Measurements from ENCODE around the gene KRTAP5-5. TPM values are rescaled to one million over a fixed set of nuclear protein-coding genes. Genes with fewer than 3 reads are reported as not detected.
"Not testable (repeated sequence)": the region's sequence is repeated elsewhere in the genome, so short reads cannot be mapped to it uniquely, and the experiment has no call there.

Gene KRTAP5-5
- not detected for total RNA-seq

DNA sequence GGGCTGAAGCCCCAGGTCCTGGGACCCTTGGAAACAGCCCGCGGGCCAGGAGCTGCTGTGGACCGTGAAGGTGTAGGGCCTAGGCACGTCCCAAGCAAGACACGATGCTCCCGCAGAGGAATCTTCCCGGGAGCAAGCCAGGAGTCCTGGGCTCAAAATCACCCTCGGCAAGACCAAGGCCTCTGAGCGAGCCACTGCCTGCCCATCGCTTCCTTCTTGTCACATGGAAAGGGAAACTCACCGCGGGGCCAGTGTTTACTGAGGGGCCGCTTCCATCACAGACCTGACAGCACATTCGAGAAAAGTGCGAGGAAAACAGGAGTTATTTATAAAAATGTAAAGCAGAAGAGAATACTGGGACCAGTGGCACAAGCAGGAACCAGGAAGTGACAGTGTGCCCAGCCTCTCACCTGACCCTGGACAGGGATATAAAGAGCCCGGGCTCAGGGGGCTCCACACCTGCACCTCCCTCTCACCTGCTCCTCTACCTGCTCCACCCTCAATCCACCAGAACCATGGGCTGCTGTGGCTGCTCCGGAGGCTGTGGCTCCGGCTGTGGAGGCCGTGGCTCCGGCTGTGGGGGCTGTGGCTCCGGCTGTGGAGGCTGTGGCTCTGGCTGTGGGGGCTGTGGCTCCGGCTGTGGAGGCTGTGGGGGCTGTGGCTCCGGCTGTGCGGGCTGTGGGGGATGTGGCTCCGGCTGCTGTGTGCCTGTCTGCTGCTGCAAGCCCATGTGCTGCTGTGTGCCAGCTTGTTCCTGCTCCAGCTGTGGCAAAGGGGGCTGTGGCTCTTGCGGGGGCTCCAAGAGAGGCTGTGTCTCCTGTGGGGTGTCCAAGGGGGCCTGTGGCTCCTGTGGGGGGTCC is at the start of gene KRTAP5-5:
TSS of gene KRTAP5-5 (plus strand) at position 450 of the 860 bp plus-strand sequence. CDS start at position 516, 66 bp downstream.
- intact Hi-C loops (cut with DNase I) = no loop called here
- ATAC-seq = no peak

GRCh38 chr11:1581976-1582375 is 47.6 kb upstream of the KRTAP5-5 start:
- intact Hi-C loops (cut with DNase I) = loop anchor here (10.0 kb wide), 1 partner anchor 377 kb away; no protein-coding TSS in a partner anchor
- no peak for ATAC-seq

More for the DNA sequence above, at the start of gene KRTAP5-5:
- DNase-seq (ENCODE audit: low spot score) = no peak

DNA sequence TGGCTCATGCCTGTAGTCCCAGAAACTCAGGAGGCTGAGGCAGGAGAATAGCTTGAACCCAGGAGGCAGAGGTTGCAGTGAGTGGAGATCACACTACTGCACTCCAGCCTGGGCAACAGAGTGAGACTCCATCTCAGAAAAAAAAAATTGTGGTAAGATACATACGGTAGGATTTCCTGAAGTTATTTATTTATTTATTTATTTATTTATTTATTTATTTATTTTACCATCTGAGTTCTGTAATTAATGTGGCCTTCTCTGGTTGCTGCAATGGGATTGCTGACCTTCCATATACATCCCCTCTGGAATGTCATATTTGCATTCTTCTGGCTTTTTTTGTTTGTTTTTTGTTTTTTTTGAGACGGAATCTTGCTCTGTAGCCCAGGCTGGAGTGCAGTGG is 46.7 kb upstream of the KRTAP5-5 start:
- intact Hi-C loops (cut with DNase I) = loop anchor here (10.0 kb wide), 1 partner anchor 378 kb away; no protein-coding TSS in a partner anchor
- not testable (repeated sequence) for DNase-seq (ENCODE audit: low spot score); ATAC-seq

More at GRCh38 chr11:1581976-1582375, 47.6 kb upstream of the KRTAP5-5 start:
- no peak for DNase-seq (ENCODE audit: low spot score)

GRCh38 chr11:1584661-1585370 is 44.8 kb upstream of the KRTAP5-5 start, which contains the start of gene KRTAP5-1:
Gene KRTAP5-1 (minus strand): TSS chr11:1585283. CDS start chr11:1585249, 34 bp downstream.
- intact Hi-C loops (cut with DNase I) = loop anchor here (10.0 kb wide), 1 partner anchor 380 kb away; no protein-coding TSS in a partner anchor
- DNase-seq (ENCODE audit: low spot score); ATAC-seq: not testable (repeated sequence)

GRCh38 chr11:1586699-1587098 is 42.9 kb upstream of the KRTAP5-5 start:
- DNase-seq (ENCODE audit: low spot score) = no peak
- ATAC-seq = no peak
- intact Hi-C loops (cut with DNase I) = loop anchor here (10.0 kb wide), 1 partner anchor 382 kb away; no protein-coding TSS in a partner anchor

DNA sequence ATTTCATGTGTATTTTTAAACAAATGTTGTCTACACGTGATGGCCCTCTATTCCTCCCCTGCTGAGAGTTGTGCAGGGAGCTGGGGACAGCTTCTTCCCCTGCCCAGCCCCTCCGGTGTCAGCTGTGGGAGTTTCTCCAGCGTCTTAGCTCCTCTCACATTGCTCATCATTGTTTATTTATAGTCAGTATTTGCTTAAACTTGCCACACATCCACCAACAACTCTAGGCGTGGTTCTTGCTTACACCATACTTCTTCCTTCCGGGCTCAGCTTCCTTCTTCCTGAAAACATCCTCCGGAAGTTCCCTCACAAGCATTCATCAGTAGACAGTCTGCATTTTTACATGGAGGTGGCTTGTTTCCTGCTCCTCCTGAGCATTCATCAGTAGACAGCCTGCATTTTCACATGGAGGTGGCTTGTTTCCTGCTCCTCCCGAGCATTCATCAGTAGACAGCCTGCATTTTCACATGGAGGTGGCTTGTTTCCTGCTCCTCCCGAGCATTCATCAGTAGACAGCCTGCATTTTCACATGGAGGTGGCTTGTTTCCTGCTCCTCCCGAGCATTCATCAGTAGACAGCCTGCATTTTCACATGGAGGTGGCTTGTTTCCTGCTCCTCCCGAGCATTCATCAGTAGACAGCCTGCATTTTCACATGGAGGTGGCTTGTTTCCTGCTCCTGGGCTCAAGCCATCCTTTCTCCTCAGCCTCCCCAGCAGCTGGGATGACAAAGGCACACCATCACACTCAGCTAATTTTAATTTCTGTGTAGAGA is 40.2 kb upstream of the KRTAP5-5 start:
- DNase-seq (ENCODE audit: low spot score); ATAC-seq: not testable (repeated sequence)

DNA sequence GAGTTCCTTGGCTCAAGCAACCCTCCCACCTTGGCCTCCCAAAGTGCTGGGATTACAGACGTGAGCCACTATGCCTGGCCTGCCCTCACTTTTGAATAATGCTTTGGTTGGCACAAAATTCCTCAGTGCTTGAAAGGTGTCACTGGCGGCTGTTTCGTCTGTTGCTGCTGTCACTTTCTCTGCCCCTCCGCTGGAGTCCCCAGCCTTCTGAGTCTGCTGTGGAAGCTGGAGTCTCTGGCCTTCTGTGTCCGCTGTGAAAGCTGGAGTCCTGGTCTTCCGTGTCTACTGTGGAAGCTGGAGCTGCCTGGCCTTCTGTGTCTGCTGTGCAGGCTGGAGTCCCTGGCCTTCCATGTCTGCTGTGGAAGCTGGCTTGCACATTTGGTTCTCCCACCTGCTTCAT is 39.6 kb upstream of the KRTAP5-5 start:
- no peak for ATAC-seq
- no peak for DNase-seq (ENCODE audit: low spot score)
- intact Hi-C loops (cut with DNase I) = loop anchor here (10.0 kb wide), 1 partner anchor 385 kb away; no protein-coding TSS in a partner anchor

More for the DNA sequence above, 40.2 kb upstream of the KRTAP5-5 start:
- intact Hi-C loops (cut with DNase I) = loop anchor here (10.0 kb wide), 1 partner anchor 385 kb away; no protein-coding TSS in a partner anchor

GRCh38 chr11:1592628-1593027 is 36.9 kb upstream of the KRTAP5-5 start:
- no peak for ATAC-seq
- intact Hi-C loops (cut with DNase I) = no loop called here
- no peak for DNase-seq (ENCODE audit: low spot score)

DNA sequence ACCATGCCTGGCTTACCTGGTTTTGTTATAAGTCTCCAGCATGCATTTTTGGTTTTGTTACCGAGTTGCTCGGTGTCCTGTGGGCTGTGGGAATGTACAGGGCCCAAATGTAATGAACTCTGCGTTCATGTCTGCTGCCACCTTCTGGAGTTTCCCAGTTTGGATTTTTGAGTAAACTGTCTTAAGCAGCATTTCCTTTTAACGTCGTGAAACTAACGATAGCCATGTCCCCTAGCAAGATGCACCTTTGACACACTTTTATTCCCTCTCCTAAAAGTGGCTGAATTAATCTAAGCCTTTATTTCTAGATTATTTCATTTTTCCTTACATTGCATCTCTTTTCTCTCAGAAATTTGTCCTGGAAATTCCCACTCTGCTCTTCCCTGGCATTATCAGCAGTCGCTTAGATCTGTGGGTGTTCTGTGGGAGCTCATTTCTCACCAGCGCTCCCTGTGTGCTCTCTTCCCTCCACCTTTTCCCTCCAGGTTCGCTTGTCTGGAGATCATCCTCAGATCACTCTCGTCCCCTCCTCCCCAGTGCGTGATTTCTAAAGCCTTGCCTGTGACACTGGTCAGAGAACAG is 33.5 kb upstream of the KRTAP5-5 start:
- DNase-seq (ENCODE audit: low spot score); ATAC-seq; intact Hi-C loops (cut with DNase I): not testable (repeated sequence)

GRCh38 chr11:1596576-1597121 is 32.9 kb upstream of the KRTAP5-5 start:
- intact Hi-C loops (cut with DNase I); ATAC-seq; DNase-seq (ENCODE audit: low spot score): not testable (repeated sequence)

GRCh38 chr11:1597331-1597993 is 32.1 kb upstream of the KRTAP5-5 start:
- intact Hi-C loops (cut with DNase I) = no loop called here
- DNase-seq (ENCODE audit: low spot score) = no peak
- no peak for ATAC-seq

- intact Hi-C loops (cut with DNase I) = no loop called here
- no peak for ATAC-seq
- DNase-seq (ENCODE audit: low spot score) = no peak
These were observed 31.6 kb upstream of the KRTAP5-5 start, which contains the start of gene KRTAP5-2 for GRCh38 chr11:1597994-1598380. Gene KRTAP5-2 (minus strand): TSS chr11:1598294. CDS start chr11:1598250, 44 bp downstream.

GRCh38 chr11:1598406-1598805 is 31.2 kb upstream of the KRTAP5-5 start:
- ATAC-seq; intact Hi-C loops (cut with DNase I); DNase-seq (ENCODE audit: low spot score): not testable (repeated sequence)

DNA sequence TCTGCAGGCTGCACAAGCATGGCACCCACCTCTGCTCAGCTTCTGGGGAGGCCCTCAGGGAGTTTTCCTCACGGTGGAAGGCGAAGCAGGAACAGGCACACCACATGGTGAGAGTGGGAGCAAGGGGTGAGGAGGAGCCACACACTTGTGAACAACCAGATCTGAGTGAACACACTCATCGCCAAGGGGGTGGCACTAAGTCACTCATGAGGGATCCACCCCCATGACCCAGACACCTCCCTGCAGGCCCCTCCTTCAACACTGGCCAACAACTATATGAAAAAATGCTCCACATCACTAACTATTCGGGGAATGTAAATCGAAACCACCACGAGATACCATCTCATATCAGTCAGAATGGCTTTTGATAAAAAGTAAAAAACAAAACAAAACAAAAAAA is 30.8 kb upstream of the KRTAP5-5 start:
- intact Hi-C loops (cut with DNase I) = no loop called here
- ATAC-seq = no peak
- no peak for DNase-seq (ENCODE audit: low spot score)

- DNase-seq (ENCODE audit: low spot score) (no peak), ATAC-seq (no peak)
- intact Hi-C loops (cut with DNase I) = no loop called here
These were observed 28.9 kb upstream of the KRTAP5-5 start for GRCh38 chr11:1600626-1601025.

- ATAC-seq; intact Hi-C loops (cut with DNase I); DNase-seq (ENCODE audit: low spot score): not testable (repeated sequence)
These were observed 27.9 kb upstream of the KRTAP5-5 start for GRCh38 chr11:1601663-1602062.

GRCh38 chr11:1603629-1604028 is 25.9 kb upstream of the KRTAP5-5 start:
- DNase-seq (ENCODE audit: low spot score) (no peak), ATAC-seq (no peak)
- intact Hi-C loops (cut with DNase I) = no loop called here
